ENCODE data around the gene PRKACG. TPM values are rescaled to one million over a fixed set of nuclear protein-coding genes. Genes with fewer than 3 reads are reported as not detected.
"Not testable (repeated sequence)": the region's sequence is repeated elsewhere in the genome, so short reads cannot be mapped to it uniquely, and the experiment has no call there.

PRKACG gene
- total RNA-seq, 1 experiment from 2014 or later, result not detected

GRCh38 chr9:69058101-69058500, 44.2 kb upstream of the PRKACG start:
- H3K9me3 Mint-ChIP-seq (ENCODE audit: unreplicated experiment), result no peaks in the 10 kb centered on the region
- H3K4me3 Mint-ChIP-seq (ENCODE audit: unreplicated experiment), result no peak overlapping the region
- Histone ChIP-seq H3K27me3 (replicated peaks; ENCODE audit: control insufficient read depth, insufficient read depth, low read length) (no peaks in the 10 kb centered on the region), H3K36me3 (ENCODE audit: control insufficient read depth, insufficient read depth, low read length) (no peaks in the 10 kb centered on the region), H3K4me1 (no peaks in the 10 kb centered on the region), H3K4me3 (ENCODE audit: low read depth, low read length) (no peak overlapping the region), H3K9me3 (no peaks in the 10 kb centered on the region)
- no peaks in the 10 kb centered on the region for H3K4me1 Mint-ChIP-seq (ENCODE audit: low read depth, unreplicated experiment)
- TF ChIP-seq, protein P1, sequence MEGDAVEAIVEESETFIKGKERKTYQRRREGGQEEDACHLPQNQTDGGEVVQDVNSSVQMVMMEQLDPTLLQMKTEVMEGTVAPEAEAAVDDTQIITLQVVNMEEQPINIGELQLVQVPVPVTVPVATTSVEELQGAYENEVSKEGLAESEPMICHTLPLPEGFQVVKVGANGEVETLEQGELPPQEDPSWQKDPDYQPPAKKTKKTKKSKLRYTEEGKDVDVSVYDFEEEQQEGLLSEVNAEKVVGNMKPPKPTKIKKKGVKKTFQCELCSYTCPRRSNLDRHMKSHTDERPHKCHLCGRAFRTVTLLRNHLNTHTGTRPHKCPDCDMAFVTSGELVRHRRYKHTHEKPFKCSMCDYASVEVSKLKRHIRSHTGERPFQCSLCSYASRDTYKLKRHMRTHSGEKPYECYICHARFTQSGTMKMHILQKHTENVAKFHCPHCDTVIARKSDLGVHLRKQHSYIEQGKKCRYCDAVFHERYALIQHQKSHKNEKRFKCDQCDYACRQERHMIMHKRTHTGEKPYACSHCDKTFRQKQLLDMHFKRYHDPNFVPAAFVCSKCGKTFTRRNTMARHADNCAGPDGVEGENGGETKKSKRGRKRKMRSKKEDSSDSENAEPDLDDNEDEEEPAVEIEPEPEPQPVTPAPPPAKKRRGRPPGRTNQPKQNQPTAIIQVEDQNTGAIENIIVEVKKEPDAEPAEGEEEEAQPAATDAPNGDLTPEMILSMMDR (IDR thresholded peaks at IDR 0.05; ENCODE audit: insufficient read depth in 1 of 2, low read depth in 1 of 2, low read length in 1 of 2, severe bottlenecking in 1 of 2, unreplicated experiment in 1 of 2), result no peak
- H3K27me3 Mint-ChIP-seq (ENCODE audit: insufficient read depth, unreplicated experiment), result no peaks in the 10 kb centered on the region
- DNase-seq, result no peak
- intact Hi-C loops (cut with micrococcal nuclease; ENCODE audit: unreplicated experiment), result no loop called here
- no peak overlapping the region for H3K27ac Mint-ChIP-seq (ENCODE audit: unreplicated experiment)
- no TSS peak for BruUV-seq (replicated peaks)
- no peaks in the 10 kb centered on the region for H3K36me3 Mint-ChIP-seq (ENCODE audit: insufficient read depth, unreplicated experiment)
- CTCF ChIA-PET, result no interaction called here
- POLR2A ChIA-PET, result no interaction called here

DNA sequence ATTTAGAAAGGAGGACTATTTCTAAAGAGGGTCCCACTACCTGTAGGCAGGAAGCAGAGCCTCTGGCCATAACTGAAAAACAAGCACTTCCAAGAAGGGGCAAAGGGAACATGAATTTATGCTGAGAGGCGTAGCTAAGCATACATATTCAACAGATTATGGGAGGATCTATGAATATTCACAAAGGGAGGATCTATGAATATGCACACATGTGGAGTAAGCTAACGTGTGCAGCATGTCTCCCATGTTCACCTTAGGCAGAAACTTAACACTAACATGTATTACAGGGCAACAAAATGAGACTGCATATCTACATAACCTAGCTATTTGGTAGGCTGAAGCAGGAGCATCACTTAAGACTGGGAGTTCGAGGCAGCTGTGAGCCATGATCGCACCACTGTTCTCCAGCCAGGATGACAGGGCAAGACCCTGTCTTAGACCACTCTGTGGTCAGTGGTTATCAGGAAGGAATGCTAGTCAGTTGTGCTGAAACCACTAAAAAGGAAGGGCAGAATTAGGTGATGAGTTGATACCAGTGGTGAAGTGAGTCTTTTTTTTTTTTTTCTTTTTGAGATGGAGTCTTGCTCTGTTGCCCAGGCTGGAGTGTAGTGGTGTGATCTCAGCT, 42.4 kb upstream of the PRKACG start:
- CTCF ChIA-PET, result no interaction called here

GRCh38 chr9:69054989-69055388, 41.1 kb upstream of the PRKACG start:
- Histone ChIP-seq H3K9me3 (no peaks in the 10 kb centered on the region), H3K4me3 (ENCODE audit: low read depth, low read length) (no peak overlapping the region), H3K27me3 (replicated peaks; ENCODE audit: control insufficient read depth, insufficient read depth, low read length) (no peaks in the 10 kb centered on the region), H3K36me3 (ENCODE audit: control insufficient read depth, insufficient read depth, low read length) (no peaks in the 10 kb centered on the region), H3K4me1 (no peaks in the 10 kb centered on the region)
- CTCF ChIA-PET, result no interaction called here
- Mint-ChIP-seq H3K4me3 (ENCODE audit: unreplicated experiment) (no peak overlapping the region), H3K4me1 (ENCODE audit: low read depth, unreplicated experiment) (no peaks in the 10 kb centered on the region), H3K9me3 (ENCODE audit: unreplicated experiment) (no peaks in the 10 kb centered on the region), H3K27me3 (ENCODE audit: insufficient read depth, unreplicated experiment) (no peaks in the 10 kb centered on the region), H3K27ac (ENCODE audit: unreplicated experiment) (no peak overlapping the region), H3K36me3 (ENCODE audit: insufficient read depth, unreplicated experiment) (no peaks in the 10 kb centered on the region)
- DNase-seq, result no peak
- TF ChIP-seq, protein P1 (IDR thresholded peaks at IDR 0.05; ENCODE audit: insufficient read depth in 1 of 2, low read depth in 1 of 2, low read length in 1 of 2, severe bottlenecking in 1 of 2, unreplicated experiment in 1 of 2), result no peak
- no TSS peak for BruUV-seq (replicated peaks)
- intact Hi-C loops (cut with micrococcal nuclease; ENCODE audit: unreplicated experiment), result loop anchor here (5.0 kb wide), 1 partner anchor 67 kb away; no protein-coding TSS in a partner anchor
- POLR2A ChIA-PET, result no interaction called here

More for the DNA sequence above, 42.4 kb upstream of the PRKACG start:
- no peak overlapping the region for H3K4me3 Mint-ChIP-seq (ENCODE audit: unreplicated experiment)
- H3K27ac Mint-ChIP-seq (ENCODE audit: unreplicated experiment), result no peak overlapping the region
- Histone ChIP-seq H3K4me3 (ENCODE audit: low read depth, low read length) (no peak overlapping the region), H3K27me3 (replicated peaks; ENCODE audit: control insufficient read depth, insufficient read depth, low read length) (no peaks in the 10 kb centered on the region), H3K36me3 (ENCODE audit: control insufficient read depth, insufficient read depth, low read length) (no peaks in the 10 kb centered on the region), H3K4me1 (no peaks in the 10 kb centered on the region), H3K9me3 (no peaks in the 10 kb centered on the region)
- BruUV-seq (replicated peaks), result no TSS peak
- intact Hi-C loops (cut with micrococcal nuclease; ENCODE audit: unreplicated experiment), result no loop called here
- POLR2A ChIA-PET, result no interaction called here
- DNase-seq, result no peak
- no peaks in the 10 kb centered on the region for H3K4me1 Mint-ChIP-seq (ENCODE audit: low read depth, unreplicated experiment)
- TF ChIP-seq, protein P1 (IDR thresholded peaks at IDR 0.05; ENCODE audit: insufficient read depth in 1 of 2, low read depth in 1 of 2, low read length in 1 of 2, severe bottlenecking in 1 of 2, unreplicated experiment in 1 of 2), result no peak
- H3K27me3 Mint-ChIP-seq (ENCODE audit: insufficient read depth, unreplicated experiment), result no peaks in the 10 kb centered on the region
- H3K36me3 Mint-ChIP-seq (ENCODE audit: insufficient read depth, unreplicated experiment), result no peaks in the 10 kb centered on the region
- no peaks in the 10 kb centered on the region for H3K9me3 Mint-ChIP-seq (ENCODE audit: unreplicated experiment)

DNA sequence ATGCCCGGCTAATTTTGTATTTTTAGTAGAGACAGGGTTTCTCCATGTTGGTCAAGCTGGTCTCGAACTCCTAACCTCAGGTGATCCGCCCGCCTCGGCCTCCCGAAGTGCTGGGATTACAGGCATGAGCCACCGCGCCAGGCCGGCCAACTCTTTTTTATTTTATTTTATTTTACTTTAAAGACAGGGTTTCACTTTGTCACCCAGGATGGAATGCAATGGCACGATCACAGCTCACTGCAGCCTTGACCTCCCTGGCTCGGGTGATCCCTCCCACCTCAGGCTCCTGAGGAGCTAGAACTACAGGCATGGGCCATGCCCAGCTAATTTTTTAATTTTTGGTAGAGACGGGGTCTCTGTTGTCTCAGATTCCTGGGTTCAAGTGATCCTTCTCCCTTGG, 37.0 kb upstream of the PRKACG start:
- H3K36me3 Mint-ChIP-seq (ENCODE audit: insufficient read depth, unreplicated experiment); POLR2A ChIA-PET; CTCF ChIA-PET; H3K4me3 Mint-ChIP-seq (ENCODE audit: unreplicated experiment); BruUV-seq (replicated peaks); H3K27me3 Mint-ChIP-seq (ENCODE audit: insufficient read depth, unreplicated experiment); H3K36me3 ChIP-seq (ENCODE audit: control insufficient read depth, insufficient read depth, low read length); H3K27ac Mint-ChIP-seq (ENCODE audit: unreplicated experiment); H3K4me1 Mint-ChIP-seq (ENCODE audit: low read depth, unreplicated experiment); H3K4me1 ChIP-seq; H3K27me3 ChIP-seq (replicated peaks; ENCODE audit: control insufficient read depth, insufficient read depth, low read length); H3K4me3 ChIP-seq (ENCODE audit: low read depth, low read length); H3K9me3 Mint-ChIP-seq (ENCODE audit: unreplicated experiment); H3K9me3 ChIP-seq; DNase-seq: not testable (repeated sequence)
- intact Hi-C loops (cut with micrococcal nuclease; ENCODE audit: unreplicated experiment), result loop anchor here (5.0 kb wide), 1 partner anchor 71 kb away; no protein-coding TSS in a partner anchor
